Erythroblast (primary cell): ENCODE results near the gene GRM5.
"Not testable (repeated sequence)": the region's sequence is repeated elsewhere in the genome, so short reads cannot be mapped to it uniquely, and the experiment has no call there.

ENCODE experiments used
- DNase-seq, 2 experiments: peaks; one replicate each; lab custom pipeline; 2025; lab: John Stamatoyannopoulos, UW
- GATA1 ChIP-seq: IDR thresholded peaks from 2 replicates; pipeline ENCODE4 v1.6.1; 2011; ENCODE audit warnings: low read depth, mild to moderate bottlenecking, control low read depth, low read length, moderate library complexity
- POLR2A ChIP-seq: IDR thresholded peaks from 2 replicates; pipeline ENCODE4 v1.6.1; 2011; ENCODE audit warnings: mild to moderate bottlenecking, low read length

GRM5 gene

GRCh38 chr11:89065651-89066201, at the start of gene GRM5:
Gene GRM5 (minus strand): TSS chr11:89065982. CDS start chr11:89047872, 18,110 bp downstream.
- DNase-seq, result not testable (repeated sequence)

- DNase-seq, result peak; percentile 4 to 25
These were observed 32.2 kb upstream of the GRM5 start for GRCh38 chr11:89097956-89098355.

GRCh38 chr11:89093806-89094205, 28.0 kb upstream of the GRM5 start:
- not testable (repeated sequence) for DNase-seq

- DNase-seq, result not testable (repeated sequence)
These were observed 19.2 kb upstream of the GRM5 start for GRCh38 chr11:89084951-89085350.

- DNase-seq, result not testable (repeated sequence)
These were observed 5.1 kb upstream of the GRM5 start for GRCh38 chr11:89070911-89071310.

GRCh38 chr11:89067264-89067663, 1.5 kb upstream of the GRM5 start:
- no peak for DNase-seq
- no peak for TF ChIP-seq GATA1
- TF ChIP-seq POLR2A, result no peak

GRCh38 chr11:89065066-89065465, 716 bp downstream of the GRM5 start:
- TF ChIP-seq GATA1, result no peak
- TF ChIP-seq POLR2A, result no peak
- no peak for DNase-seq

- not testable (repeated sequence) for DNase-seq
These were observed 2.3 kb downstream of the GRM5 start for GRCh38 chr11:89063481-89063951.

- DNase-seq, result not testable (repeated sequence)
These were observed 2.9 kb downstream of the GRM5 start for GRCh38 chr11:89062771-89063298.

GRCh38 chr11:89061839-89062238, 3.9 kb downstream of the GRM5 start:
- not testable (repeated sequence) for DNase-seq

- DNase-seq, result not testable (repeated sequence)
These were observed 8.4 kb downstream of the GRM5 start for GRCh38 chr11:89057406-89057805.

GRCh38 chr11:89052220-89052619, 13.6 kb downstream of the GRM5 start:
- no peak for DNase-seq
- TF ChIP-seq POLR2A (no peak), GATA1 (no peak)

- not testable (repeated sequence) for DNase-seq
These were observed 18.6 kb downstream of the GRM5 start for GRCh38 chr11:89047159-89047558.

- DNase-seq, result not testable (repeated sequence)
These were observed 21.8 kb downstream of the GRM5 start for GRCh38 chr11:89043861-89044588.

GRCh38 chr11:89029671-89030070, 36.1 kb downstream of the GRM5 start:
- not testable (repeated sequence) for DNase-seq

- TF ChIP-seq POLR2A (no peak), GATA1 (no peak)
- no peak for DNase-seq
These were observed 44.4 kb downstream of the GRM5 start for GRCh38 chr11:89021339-89021738.

GRCh38 chr11:89019827-89020547, 45.8 kb downstream of the GRM5 start:
- DNase-seq, result not testable (repeated sequence)
